ENCODE measurements around the gene B3GALT6.

- TF ChIP-seq SPI1 (IDR thresholded peaks at IDR 0.05; ENCODE audit: borderline replicate concordance, low read depth): no peak
- TF ChIP-seq, protein P1, sequence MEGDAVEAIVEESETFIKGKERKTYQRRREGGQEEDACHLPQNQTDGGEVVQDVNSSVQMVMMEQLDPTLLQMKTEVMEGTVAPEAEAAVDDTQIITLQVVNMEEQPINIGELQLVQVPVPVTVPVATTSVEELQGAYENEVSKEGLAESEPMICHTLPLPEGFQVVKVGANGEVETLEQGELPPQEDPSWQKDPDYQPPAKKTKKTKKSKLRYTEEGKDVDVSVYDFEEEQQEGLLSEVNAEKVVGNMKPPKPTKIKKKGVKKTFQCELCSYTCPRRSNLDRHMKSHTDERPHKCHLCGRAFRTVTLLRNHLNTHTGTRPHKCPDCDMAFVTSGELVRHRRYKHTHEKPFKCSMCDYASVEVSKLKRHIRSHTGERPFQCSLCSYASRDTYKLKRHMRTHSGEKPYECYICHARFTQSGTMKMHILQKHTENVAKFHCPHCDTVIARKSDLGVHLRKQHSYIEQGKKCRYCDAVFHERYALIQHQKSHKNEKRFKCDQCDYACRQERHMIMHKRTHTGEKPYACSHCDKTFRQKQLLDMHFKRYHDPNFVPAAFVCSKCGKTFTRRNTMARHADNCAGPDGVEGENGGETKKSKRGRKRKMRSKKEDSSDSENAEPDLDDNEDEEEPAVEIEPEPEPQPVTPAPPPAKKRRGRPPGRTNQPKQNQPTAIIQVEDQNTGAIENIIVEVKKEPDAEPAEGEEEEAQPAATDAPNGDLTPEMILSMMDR (IDR thresholded peaks at IDR 0.05; ENCODE audit: insufficient read depth, low read length): no peak
Measured at GRCh38 chr1:1235016-1235744, 3.1 kb downstream of the B3GALT6 start.

All from HL-60 (cell line).